GM19328 (cell line): Measurements from ENCODE around the gene OBSL1.

ENCODE experiments used
- ATAC-seq: cut with Tn5 transposase; IDR thresholded peaks from one replicate; pipeline ENCODE4 v1.9.1; 2021; ENCODE audit warnings: mild to moderate bottlenecking, moderate library complexity; ENCODE audit not compliant: unreplicated experiment

OBSL1 gene

DNA sequence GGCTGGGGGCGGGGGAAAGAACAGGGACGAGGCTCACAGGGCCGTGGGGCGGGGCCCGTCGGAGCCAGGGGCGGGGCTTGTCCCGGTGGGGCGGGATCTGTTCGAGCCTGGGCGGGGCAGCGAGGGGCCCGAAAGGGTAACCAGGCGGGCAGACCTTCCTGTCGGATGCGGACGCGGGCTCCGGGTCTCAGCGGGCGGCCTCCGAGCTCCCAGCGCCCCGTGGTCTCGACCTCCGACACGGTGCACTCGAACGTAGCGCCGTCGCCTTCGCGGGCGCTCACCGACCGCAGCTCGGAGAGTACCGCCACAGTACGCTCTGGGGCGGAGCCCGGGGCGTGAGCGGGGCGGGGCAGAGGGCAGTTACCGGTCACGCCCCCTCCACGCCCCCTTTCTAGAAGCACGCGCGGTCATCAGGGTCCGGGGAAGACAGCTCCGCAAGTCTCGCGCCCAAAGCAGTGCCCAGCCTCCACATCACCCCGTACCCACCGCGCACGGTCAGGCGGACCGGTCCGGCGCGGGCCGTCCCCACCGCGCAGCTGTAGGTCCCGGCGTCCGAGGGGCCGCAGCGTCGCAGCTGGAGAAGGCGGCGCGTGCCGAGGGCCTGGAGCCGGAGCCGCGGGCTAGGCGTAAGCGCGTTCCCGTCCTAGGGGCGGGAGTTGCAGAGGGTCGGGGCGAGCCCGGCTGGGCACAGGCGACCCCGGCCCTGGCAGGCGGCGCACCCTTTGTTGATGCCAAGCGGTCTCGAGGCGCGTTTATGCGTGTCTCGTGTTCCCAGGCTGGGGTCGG lies 18.8 kb downstream of the OBSL1 start:
- peak; percentile 95 for ATAC-seq

DNA sequence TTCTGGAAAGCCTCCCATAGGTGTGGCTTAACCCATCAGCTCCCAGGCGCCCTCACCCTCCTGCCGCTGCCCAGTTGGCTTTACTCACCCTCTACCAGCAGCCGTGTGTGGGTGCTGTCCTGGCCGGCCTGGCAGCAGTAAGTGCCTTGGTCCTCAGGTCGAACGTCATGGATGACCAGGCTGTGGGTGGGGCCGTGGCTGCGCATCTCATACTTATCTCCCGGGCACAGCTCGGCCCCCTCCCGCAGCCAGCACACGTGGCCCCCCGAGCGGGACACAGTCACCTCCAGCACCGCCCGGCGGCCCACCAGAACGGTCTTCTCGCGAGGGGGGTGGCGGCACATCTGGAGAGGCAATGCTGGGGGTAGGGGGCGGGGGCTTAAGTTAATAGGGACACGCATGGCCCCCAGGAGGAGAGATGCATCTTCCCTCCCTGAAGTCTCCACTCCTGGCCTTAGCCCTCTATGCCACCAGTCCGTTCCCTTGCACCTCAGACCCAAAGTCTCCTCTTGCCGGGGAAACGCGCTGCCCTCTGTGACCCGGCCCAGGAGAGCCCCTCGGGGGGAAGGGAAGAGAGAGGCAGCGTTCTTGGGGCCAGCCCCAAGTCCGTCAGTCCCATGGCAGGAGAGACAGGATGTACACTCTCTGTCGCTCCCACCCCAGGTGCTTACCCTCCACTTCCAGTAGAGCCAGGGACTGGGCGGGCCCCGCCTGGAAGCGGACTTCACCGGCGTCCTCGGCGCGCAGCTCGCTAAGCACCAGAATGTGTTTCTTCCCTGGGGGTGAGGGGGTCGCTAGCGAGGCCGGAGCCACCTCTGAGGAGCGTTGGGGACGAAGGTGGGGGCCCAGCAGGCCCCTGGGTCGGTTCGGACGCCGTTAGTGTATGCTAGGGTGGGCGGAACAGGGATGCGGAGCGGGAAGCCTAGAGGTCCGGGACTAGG lies 19.6 kb downstream of the OBSL1 start:
- ATAC-seq: peak; percentile 6

DNA sequence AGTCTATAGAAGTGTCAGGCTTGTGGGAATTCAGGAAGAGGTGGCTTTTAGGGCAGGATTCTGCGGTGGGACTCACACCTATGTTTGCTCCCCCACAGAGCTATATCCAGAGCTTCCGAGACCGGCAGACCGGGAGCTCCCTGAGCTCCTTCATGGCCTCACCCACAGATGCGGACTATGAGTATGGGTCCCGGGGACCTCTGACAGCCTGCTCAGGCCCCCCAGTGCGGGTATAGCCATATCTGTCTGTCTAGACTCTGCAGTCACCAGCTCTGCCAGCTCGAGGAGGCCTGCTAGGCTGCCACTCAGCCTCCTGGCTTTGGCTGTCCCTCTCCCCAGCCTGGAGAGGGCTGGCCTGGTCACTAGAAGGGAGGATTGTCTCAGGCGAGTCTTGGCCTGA lies 21.7 kb downstream of the OBSL1 start:
- ATAC-seq: no peak

DNA sequence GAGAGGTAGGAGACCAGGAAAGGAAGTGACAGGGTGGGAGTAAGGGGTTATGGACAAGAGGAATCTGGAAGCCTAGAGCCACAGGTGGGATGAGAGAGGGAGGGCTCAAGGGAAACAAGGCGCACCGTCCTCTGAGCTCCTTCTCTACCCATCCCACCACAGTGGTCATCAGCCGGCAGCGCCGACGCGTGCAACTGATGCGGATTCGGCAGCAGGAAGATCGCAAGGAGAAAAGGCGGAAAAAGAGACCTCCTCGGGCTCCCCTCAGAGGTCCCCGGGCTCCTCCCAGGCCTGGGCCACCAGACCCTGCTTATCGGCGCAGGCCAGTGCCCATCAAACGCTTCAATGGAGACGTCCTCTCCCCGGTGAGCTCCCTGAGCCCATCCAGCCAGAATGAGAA lies 22.3 kb downstream of the OBSL1 start:
- no peak for ATAC-seq

DNA sequence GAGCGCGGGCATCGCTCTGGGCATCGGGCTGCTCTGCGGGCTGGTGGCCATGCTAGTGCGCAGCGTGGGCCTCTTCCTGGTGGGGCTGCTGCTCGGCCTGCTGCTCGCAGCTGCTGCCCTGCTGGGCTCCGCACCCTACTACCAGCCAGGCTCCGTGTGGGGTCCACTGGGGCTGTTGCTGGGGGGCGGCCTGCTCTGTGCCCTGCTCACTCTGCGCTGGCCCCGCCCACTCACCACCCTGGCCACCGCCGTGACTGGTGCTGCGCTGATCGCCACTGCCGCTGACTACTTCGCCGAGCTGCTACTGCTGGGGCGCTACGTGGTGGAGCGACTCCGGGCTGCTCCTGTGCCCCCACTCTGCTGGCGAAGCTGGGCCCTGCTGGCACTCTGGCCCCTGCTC lies 23.7 kb downstream of the OBSL1 start:
- no peak for ATAC-seq

DNA sequence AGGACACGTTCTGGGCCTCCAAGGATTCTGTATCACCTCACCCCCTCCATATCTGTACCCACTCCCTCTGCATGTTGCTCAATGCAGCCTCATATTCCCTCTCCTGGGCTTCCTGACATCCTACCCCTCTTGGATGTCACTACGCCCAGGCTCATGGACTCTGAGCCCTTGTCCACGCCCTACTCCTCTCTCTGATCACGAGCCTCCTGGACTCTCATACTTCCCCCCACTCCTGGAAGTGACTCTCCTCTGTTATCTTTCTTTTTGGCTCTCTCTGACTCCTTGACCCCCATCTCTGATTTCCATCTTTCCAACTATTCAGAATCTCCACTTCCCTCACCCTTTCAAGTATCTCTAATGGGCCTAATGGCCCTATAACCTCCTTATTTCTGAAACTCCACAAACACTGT lies 25.4 kb downstream of the OBSL1 start:
- ATAC-seq: no peak

DNA sequence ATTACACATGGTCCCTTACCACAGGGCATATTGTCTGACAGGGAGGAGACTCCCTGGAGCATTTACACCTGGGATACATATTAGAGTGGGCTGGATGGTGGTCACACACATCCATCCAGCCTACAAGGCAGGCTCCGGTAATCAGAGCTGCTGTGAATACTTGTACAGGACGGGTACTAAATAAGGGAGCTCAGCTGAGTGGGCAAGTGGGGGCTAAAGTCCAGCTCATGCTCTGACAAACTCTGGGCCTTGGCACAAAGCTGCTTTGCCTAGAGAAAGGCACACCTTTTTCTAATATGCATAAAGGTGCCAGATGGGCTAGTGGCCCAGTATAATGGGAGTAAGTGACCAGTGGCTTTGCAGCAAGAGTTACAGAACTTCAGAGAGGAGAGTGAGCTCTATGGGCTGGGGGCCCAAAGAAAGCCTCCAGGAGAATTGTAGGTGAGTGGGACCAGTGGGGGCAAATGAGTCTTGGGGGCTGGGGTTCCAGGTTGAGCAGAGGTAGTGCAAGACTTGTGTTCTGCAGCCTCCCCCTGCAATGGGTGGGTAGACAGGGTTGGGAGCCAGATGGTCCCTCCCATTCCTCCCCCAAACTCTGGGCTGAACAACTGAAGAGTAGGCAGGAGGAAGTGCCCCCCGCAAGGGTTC lies 25.9 kb downstream of the OBSL1 start:
- no peak for ATAC-seq

DNA sequence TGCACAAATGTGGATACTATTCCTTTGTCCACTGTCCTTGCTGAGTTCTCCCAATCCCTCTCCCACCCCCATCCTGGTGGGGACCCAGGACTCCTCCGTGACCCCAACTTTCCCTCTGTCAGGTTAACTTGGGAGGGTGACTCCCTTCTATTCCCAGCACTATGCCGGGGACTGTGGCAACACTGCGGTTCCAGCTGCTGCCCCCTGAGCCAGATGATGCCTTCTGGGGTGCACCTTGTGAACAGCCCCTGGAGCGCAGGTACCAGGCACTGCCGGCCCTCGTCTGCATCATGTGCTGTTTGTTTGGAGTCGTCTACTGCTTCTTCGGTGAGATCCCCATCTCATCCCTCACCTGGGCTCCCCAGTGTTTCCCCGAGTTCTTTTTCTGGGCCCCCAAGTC lies 26.8 kb downstream of the OBSL1 start:
- ATAC-seq: no peak

DNA sequence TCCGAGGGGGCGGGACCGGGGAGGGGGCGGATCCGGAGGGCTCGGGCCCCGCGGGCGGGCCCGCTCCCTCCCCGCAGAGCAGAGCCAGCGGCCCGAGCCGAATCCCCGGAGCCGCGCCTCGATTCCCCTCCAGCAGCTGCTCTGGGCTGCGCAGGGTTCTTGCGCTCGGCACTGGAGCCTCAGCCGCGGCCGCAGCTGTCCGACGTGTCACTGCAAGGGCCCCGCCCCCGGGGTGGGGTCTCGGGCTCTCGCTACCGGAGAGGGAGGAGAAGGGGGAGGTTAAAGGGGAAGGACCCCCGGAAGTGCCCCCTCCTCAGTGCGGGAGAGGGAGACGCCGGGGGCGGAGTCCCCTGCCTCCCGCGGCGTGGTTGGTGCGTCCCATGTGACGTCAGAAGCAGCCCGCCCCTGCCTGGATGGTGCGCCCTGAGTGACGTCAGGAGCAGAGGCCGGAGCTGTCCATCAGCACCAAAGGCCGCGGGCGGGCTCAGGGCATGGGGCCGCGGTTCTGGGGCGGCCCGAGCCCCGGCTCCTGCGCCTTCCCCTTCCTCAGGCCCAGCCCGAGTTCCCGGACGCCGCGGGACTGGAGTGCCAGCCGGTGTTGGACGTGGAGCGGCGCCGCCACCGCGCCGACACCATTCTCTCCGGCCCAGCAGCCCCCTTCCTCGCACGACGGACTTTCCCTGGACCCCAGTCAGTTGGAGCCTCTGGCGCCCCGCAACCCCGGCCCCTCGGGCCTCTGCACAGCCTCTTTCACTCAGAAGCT lies 27.6 kb downstream of the OBSL1 start, which contains the start of the genes CHPF and TMEM198:
CHPF (minus strand) TSS at position 214 of the 763 bp plus-strand sequence. CDS start 271 bp downstream, outside the sequence.
TMEM198 (plus strand) TSS at position 433 of the 763 bp plus-strand sequence. CDS start 700 bp downstream, outside the sequence.
- ATAC-seq: peak; percentile 73

DNA sequence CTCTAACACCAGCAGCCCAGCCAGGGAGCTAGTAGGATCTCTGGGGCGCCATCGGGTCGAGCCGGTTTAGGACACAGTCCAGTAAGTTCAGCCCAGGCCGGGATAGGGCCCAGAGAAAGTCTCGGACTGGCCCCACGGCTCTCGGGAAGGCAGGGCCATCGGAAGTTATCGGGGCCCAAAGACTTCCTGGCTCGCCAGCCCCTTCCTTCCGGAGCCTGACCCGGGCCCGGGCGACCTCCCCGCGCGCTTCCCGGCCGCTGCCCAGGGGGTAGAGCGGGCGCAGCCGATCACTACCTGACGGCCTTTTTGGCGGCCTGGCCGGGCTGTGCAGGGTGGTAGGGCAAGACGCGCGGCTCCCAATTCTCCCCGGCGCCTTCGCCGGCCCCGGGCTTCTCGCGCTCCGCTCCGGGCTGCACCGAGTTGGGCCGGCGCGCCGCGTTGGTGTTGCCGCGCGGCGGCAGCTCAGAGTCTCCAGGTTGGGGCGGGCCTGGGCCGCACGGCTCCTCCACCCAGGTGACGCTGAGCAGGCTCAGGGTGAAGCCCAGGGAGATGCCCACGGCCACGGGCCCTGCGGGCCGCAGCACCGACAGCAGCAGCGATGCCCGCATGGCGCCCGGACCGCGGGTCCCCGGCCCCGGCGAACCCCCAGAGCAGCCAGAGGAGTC lies 28.3 kb downstream of the OBSL1 start:
- ATAC-seq: peak; percentile 32

DNA sequence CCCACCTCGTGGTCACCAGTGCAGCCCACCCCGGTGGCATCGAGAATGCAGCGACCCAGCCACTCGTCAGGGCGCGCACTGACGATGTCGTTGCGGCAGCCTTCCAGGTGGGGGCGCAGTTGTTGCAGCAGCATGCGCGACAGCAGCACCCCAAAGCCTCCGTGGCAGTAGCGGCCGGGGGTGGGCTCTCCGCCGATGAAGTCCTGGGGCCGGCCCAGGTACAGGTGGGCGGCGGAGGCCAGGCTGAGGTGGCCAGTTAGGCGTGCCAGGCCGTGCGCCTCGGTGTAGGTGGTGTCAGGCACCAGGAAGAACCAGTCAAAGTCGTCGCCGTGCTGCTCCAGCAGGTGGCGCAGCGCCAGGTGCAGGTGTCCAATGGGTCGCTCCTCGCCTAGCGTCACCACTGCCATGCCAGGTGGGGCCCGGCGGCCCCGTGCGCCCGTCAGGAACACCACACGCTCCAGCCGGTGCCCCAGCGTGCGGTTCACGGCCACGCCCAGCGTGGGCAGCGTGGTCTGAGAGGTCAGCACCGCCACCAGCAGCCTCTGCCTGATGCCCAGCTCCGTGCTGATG lies 29.6 kb downstream of the OBSL1 start:
- peak; percentile 44 for ATAC-seq

DNA sequence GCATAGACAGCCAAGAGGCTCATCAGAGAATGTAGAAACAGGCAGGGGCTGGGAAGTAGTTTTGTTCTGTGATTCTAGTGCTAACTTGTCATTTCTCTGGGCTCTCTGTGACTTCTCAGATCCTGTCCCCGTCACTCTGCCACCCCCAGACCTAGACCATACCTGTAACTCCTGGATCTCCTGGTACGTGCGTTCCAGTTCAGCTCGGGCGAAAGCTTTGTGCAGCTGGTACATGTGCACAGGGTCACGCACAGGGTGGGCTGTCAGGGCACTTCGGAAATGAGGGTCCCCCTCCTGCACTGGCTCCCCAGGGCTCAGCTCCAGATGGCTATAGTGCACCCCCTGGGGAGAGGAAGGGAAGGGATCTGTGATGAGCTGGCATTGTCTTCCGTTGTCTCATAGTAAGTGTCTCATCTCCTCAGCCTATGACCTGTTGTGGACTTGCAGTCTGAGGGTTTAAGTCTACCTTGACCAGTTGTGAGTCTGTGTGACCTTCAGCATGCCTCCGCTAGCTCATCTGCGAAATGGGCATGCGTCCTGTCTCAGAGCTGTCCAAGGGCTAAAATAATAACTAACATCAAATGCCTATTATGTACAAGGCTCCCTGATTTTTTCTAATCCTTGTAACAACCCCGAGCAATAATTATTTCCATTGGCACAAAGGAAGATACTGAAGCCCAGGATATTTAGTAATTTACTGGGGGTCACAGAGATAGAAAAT lies 30.4 kb downstream of the OBSL1 start:
- ATAC-seq: no peak

DNA sequence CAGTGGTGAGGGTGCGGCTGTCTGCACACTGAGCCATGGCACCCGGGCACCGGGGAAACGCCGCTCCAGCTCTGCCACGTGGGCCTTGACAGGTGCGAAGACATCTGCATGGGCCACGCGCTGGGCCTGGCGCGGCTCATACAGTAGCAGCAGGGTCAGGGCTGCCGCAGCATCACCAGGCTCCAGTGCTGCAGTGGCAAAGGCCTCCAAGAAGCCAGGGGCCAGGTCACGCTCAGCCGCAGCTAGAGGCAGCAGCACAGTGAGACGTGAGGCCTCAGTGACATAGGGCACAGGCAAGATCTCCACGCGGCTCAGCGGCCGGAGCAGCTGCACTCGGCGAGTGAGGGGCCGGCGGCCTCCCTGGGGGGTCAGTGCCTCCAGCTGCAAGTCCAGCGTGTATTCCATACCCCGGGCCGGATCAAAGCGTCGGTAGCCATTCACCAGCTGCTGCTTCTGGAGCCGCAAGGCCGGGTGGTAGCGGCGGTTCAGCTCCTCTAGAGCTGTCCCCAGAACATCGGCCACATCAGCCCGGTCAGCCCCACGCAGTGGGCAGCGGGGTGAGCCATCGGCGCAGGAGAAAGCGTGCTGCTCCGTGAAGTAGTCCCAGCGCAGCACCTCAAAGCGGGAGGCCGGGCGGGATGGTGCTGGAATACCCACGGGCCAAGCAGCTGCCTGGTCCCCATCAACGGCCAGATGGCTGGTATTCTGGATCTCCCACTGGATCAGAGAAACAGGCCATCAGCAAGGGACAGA lies 31.2 kb downstream of the OBSL1 start:
- no peak for ATAC-seq

DNA sequence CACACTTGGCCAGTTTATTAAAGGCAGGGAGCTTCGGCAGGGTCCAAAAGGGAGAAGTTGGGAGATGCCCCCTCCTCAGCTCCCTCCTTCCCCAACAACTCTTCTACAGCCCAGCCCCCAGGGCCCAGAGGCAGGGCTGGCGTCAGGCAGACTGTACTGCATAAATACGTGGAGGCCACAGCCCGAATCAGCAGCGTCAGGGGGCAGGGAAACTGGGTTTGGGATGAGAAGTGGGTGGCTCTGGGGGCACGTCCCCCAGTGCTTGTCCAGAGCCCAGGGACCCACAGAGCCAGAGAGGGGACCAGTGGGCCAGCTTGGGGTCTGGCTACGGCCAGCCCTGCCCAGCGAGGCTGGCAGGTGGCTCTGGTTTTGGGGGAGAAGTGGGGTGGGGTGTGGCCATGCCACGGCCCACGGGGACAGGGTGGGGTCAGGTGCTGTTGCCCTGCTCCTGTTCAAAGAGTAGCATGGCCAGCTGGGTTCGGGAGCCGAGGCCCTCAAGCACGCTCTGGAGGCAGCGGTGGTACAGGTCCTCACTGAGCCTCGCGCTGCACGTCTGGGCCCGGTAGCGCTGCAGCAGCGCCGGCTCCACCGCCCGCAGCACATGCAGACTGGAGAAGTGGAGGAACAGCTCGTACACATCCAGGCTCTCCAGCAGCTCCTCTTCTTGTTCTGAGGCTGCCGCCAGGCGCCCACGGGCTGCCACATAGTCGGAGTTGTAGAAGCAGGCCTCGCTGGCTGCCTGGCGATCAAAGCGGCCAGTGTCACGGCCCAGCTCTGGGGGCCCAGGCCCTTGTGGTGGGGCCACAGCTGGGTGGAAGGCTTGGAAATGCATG lies 32.2 kb downstream of the OBSL1 start:
- ATAC-seq: no peak

DNA sequence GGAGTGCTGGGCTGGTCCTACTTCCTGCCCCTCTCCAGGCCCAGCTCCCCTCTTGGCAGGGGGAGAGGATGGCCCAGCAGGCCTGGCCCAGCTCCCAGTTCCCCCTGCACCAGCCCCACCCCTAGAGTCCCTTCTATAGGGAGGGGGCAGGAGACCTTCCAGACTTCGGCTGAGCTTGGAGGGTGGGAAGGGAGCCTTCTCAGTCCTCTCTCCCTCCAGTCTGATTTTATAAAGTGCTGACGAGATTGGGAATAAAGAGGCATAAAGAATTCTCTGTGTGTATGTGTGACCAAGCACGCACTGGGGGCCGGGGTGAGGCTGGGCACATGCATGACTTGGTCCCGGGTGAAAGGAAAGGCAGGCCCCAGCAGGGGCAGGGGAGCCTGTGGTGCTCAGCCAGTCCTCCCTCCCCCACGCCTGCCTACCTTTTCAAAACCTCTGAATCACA lies 32.8 kb downstream of the OBSL1 start:
- ATAC-seq: no peak

DNA sequence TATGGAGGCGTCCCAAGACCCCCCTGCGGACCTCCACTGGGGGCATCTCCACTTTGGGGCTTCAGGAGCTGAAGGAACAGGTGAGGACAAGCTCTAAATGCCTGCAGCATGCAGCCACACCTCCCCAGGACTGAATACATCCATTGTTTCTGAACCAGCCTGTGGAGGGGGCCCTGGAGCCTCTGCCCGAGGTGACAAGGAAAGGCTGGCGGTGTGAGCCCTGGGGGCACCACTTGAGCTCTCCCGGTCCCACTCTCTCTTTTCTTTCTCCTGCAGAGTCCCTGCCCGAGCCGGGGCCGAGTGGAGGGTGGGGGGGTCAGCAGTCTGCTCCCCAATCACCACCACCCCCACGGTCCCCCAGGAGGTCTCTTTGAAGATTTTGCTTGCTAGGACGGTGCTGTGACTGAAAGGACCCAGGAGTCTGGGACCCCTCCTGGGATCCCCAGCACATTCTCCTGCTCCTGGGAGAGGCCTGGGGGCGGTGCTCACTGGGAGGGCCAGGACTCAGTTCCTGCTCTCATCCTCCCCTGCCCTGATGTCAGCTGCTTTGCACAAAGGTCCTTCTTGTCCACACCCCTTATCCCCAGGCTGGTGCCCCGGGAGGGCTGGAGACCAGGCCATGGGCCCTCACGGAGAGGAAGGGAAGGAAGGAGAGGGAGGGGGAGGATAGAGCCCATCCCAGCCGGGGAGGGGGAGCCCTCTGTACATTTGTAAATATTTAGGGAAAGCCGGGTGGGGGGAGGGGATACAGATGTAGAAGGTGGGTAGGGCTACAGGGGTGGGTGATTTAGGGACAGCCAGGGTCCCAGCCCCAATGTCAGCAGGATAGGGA lies 33.5 kb downstream of the OBSL1 start:
- ATAC-seq: no peak
